Stimulated activated CD8-positive, alpha-beta memory T cell treated with anti-CD3 and anti-CD28 coated beads, Interleukin-2, amount 100 ng/mL, for 1 hour (primary cell): ENCODE measurements around the gene IQCK.
A peak's percentile ranks its signal among the peaks of the same experiment; 100 is the strongest.

Experiments used
- DNase-seq, 2 donors: peaks; one replicate each; pipeline ENCODE4 v3.0.0-alpha.2; 2020; ENCODE audit warnings: low read depth in 2 of 2

Gene IQCK

DNA sequence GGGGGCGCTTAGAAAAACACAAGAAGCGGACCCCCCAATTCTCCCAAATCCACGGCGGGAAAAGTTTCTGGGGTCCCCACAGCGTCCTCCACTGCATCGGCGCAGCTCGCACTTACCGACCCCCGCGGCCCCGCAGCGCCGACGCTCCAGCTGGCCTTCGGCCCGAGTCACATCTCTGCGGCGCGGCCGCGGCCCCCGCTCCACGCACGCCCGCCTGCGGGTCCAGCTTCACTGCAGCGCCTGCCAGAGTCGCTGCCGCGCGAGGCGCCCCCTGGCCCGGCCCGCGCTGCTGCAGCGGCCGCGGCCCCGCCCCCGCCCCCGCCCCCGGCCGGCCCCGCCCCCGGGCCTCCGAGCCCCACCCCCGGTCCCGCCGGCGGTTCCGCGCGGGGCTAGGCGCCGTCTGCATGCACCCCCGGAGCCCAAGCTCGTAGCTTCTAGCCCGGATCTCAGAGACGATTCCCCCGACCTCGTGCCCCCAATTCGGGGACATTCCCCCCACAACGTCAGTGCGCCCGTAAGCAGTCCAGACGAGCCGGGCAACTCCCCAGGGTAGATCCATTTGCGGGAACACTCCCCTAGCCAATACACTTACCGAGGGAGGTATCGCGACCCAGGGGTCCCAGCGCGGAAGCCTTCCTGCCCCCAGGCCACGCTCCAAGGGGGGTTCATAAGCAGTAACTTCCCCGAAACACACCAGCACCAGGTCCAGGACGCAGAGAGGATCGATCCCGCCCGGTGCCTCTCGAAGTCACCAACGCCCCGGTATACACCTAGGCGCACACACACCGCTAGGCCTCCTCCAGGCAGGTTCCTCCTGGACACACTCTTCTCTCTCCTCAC, 166.8 kb downstream of the IQCK start, which contains the start of gene GPRC5B:
TSS of gene GPRC5B (minus strand) at position 238 of the 840 bp plus-strand sequence. CDS start 12,003 bp downstream, outside the sequence.
- DNase-seq, result no peak

- no peak for DNase-seq
These were observed 167.5 kb downstream of the IQCK start for GRCh38 chr16:19885451-19886072.

DNA sequence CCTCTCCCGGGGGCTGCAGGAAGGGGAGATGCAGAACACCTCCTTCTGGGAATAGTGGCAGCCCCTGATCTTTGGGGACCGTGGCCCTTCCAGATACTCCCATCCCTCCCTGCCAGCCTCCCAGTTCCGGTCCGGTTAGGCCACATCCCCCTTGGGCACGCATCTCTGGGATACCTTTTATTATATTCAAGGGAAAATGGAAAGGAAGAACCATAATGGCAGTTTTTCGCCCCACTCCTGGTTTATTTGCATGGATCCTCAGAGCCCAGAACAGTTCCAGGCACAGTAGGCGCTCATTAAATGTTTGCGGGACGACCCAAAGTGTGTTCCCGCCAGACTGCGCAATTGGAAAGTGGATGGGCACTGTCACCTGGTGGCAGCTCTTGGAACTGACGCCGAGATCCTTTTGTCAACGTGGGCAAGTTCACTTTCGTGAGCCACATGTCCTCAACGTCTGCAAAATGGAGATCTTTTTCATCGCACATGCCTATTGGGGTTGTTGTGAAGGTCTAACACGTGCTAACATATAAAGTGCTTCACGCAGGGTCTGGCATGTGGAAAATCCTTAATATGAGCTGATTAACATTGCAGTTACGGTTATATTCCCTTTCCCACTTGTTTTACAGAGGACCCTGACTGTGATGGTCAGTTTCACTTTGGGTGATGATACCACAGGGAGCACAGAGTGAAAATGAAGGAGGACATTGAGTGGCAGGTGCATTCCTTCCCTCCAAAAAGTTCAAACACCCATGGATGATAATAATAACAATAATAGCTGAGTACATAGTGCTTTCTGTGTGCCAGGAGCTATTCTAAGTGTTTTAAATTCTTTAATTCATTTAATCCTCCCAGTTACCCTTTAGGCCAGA, 168.2 kb downstream of the IQCK start:
- peak; percentile 53 to 54 for DNase-seq

DNA sequence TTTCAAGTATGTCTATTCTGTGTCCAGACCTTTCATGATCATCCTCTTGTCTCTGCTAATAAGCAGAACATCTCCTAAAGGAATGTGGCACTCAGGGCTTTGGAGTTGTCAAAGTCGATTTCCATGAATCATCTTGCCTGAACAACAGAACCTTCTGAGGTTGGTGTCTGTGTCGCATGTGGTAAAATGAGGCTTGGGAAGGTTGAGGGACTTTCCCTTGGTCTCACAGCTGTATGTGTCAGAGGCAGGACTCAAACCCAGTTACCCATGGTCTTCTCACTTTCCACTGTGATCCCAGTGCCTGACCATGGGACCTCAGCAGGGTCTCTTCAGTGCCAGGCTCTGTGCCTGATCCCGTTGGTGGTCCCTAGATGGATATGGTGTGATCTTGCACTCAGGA, 170.8 kb downstream of the IQCK start:
- DNase-seq, result no peak

DNA sequence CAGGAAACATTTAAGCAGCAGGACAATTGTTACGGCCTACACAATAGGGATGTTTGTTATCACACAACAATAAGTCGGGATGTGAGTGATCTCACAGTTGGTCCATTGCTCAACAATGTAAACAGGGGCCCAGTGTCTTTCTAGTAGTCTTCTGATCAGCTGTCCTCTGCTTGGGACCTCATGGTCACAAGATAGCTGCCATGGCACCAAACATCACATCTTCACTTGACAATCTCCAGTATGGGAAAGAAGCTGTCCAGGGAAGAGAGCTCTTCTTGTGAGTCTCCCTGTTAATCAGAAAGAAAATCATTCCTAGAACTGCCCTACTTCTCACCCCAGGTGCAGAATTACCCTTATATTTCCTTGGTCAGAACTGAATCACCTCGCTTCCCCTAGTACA, 172.8 kb downstream of the IQCK start:
- no peak for DNase-seq

- no peak for DNase-seq
These were observed 174.8 kb downstream of the IQCK start for GRCh38 chr16:19892902-19893301.

DNA sequence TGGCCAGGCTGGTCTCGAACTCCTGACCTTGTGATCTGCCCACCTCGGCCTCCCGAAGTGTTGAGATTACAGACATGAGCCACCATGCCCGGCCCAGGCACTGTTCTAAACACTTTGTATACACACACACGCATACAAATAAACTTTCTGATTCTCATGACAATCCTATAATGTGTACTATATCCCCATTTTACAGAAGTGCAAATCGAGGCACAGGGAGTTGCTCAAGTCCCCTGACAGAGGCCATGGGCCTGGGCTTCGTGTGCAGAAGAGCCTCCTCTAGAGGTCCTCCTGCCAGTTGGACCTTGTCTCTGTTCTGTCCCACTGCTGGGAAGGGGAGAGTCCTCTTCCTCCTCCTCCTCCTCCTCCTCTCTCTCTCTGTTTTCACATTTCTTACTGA, 176.5 kb downstream of the IQCK start:
- no peak for DNase-seq

DNA sequence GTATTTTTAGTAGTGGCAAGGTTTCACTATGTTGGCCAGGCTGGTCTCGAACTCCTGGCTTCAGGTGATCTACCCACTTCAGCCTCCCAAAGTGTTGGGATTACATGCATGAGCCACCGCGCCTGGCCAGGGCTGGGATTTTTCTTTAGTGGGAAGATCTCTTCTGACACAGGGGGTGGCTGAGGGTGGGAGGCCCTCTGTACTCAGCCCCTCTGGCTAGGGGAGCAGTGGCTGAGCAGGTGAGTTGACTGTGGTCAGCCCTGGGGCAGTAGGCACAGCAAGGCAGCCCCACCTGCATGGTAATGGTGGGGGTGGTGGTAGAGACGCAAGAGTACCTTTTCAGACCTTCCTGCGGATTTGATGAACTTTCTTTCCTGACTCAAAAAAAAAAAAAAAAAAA, 178.9 kb downstream of the IQCK start:
- DNase-seq, result no peak

- no peak for DNase-seq
These were observed 180.1 kb downstream of the IQCK start for GRCh38 chr16:19898166-19898565.

DNA sequence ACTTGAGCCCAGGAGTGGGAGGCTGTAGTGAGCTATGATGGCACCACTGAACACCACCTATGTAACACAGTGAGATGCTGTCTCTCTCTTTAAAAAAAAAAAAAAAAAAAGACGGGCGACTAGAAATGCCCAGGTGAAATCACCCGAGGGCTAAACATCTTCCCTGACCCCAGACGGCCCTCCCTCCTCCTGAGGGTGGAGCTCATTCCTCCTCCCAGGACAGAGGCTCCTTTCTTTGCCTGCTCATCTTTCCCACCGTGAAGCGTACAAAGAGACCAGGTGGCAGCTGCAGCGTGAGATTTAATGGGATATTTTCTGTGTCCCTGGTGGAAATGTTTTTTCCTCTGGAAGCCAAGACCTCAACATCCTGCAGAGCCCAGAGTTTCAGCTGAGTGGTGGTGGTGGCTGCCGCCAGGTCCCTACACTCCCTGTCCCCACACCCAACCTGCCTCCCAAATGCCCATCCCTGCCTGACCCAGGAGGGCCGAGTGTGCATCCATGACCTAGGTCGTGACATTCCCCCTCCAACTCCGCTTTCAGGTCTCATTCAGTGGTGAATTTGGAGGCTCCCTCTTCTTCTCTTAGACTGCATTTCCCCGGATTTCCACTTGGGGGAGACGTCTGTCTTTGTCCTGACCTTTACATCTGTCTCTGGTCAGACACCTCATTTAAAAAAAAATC, 181.0 kb downstream of the IQCK start:
- DNase-seq, result no peak

- DNase-seq, result no peak
These were observed 181.5 kb downstream of the IQCK start for GRCh38 chr16:19899605-19899955.

GRCh38 chr16:19901164-19901563, 183.1 kb downstream of the IQCK start:
- no peak for DNase-seq

DNA sequence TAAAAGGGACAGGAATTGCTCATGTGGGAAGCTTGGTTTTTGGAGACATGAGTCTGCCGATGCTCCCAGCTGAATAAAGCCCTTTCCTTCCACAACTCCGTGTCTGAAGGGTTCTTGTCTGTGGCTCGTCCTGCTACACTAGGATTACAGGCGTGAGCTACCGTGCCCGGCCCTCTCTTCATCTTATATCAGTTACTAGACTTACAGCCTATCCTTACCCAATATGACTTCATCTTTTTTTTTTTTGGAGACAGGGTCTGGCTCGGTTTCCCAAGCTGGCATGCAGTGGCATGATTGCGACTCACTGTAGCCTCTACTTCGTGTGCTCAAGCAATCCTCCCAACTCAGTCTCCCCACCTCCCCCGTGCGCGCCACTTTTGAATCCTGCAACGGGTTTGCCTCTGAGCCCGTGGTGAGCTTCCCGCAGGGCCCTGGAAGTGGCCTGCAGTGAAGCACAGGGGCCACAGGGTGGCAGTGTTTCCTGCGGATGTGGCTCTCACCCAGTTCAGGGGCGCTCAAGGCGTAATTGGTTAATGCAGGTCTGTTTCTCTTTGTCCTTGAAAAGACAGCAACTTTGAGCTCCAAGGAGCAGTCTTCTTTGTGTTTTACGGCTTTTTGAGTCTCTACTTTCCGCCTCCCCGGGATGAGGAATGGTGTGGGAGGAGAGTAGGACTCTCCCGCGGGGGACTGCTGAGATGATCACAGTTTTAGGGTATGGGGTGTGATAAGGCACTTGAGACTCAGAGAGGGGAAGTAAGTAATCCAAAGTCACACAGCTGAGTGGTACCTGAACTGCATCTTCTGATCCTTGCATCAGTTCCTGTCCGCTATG, 189.3 kb downstream of the IQCK start:
- peak; percentile 38 to 42 for DNase-seq
